Subcutaneous adipose tissue (tissue), 4 donors: Measurements from ENCODE around the gene AGBL3. TPM values are rescaled to one million over a fixed set of nuclear protein-coding genes. Genes with fewer than 3 reads are reported as not detected.

Source experiments
- CTCF ChIP-seq: fragments of 450-650 bp; IDR thresholded peaks from one replicate; pipeline ENCODE4 v1.5.1; 2016; ENCODE audit warnings: low read depth, mild to moderate bottlenecking, control low read depth, antibody characterized with exemption, moderate library complexity
- total RNA-seq, 4 donors: library from RNA; depleted of rRNA; stranded (reverse); fragments of >200 nt; gene quantifications; one replicate each; pipeline ENCODE4 v1.1.0, GENCODE V29; 2016

The AGBL3 gene
- total RNA-seq, 4 donors from 2014 or later: 2.9 to 4.9 (median 3.6) TPM

GRCh38 chr7:135128931-135129330, 142.6 kb downstream of the AGBL3 start:
- no peak for TF ChIP-seq CTCF

GRCh38 chr7:135129579-135129978, 143.3 kb downstream of the AGBL3 start:
- no peak for TF ChIP-seq CTCF

- no peak for TF ChIP-seq CTCF
Observed at GRCh38 chr7:135143885-135144668, 157.8 kb downstream of the AGBL3 start.

GRCh38 chr7:135147341-135147898, 161.1 kb downstream of the AGBL3 start:
- no peak for TF ChIP-seq CTCF

GRCh38 chr7:135147899-135148721, 161.8 kb downstream of the AGBL3 start, which contains the start of gene TMEM140:
TMEM140 (plus strand) TSS chr7:135148072; CDS start chr7:135164442, 16,370 bp downstream.
- no peak for TF ChIP-seq CTCF

- TF ChIP-seq CTCF: no peak
Observed at GRCh38 chr7:135150072-135150782, 163.9 kb downstream of the AGBL3 start.
